GM12801 (cell line): ENCODE data around the gene TAF7L.

Source experiments
- CTCF ChIP-seq: IDR thresholded peaks from one replicate; pipeline ENCODE4 v1.5.1; 2011; ENCODE audit warnings: control low read depth; ENCODE audit not compliant: insufficient read length; ENCODE audit errors: extremely low read depth

TAF7L gene

GRCh38 chrX:101219864-101220346 is 71.2 kb downstream of the TAF7L start:
- TF ChIP-seq CTCF = no peak

GRCh38 chrX:101219116-101219863 is 71.8 kb downstream of the TAF7L start, which contains the start of gene DRP2:
TSS of gene DRP2 (plus strand) at chrX:101219786. CDS start at chrX:101231648, 11,862 bp downstream.
- TF ChIP-seq CTCF = no peak
